Neutrophil (primary cell): ENCODE results near the gene RNLS.

Source experiments
- H3K27ac ChIP-seq: fragments of 200-600 bp; sonication (generic); 2 replicates; pipeline ENCODE4 v1.5.1; 2016; ENCODE audit warnings: mild to moderate bottlenecking, moderate library complexity
- H3K27me3 ChIP-seq: fragments of 200-600 bp; sonication (generic); 2 replicates; pipeline ENCODE4 v1.6.0; 2016; ENCODE audit warnings: mild to moderate bottlenecking
- H3K36me3 ChIP-seq: fragments of 200-600 bp; sonication (generic); 2 replicates; pipeline ENCODE4 v1.5.1; 2017
- H3K4me1 ChIP-seq, 2 experiments: fragments of 200-600 bp in 1 of 2; sonication (generic) in 1 of 2; 1 replicate in 1 of 2; 2 replicates in 1 of 2; pipeline versions ENCODE4 v1.5.1 to v1.6.1; 2013 to 2016; ENCODE audit warnings: low read depth in 1 of 2, low read length in 1 of 2, mild to moderate bottlenecking in 1 of 2, moderate library complexity in 1 of 2; ENCODE audit not compliant: control insufficient read depth in 1 of 2, insufficient read depth in 1 of 2
- H3K4me3 ChIP-seq, 2 experiments: fragments of 200-600 bp in 1 of 2; sonication (generic) in 1 of 2; 1 replicate in 1 of 2; 2 replicates in 1 of 2; pipeline ENCODE4 v1.5.1; 2013 to 2016; ENCODE audit warnings: low read depth in 1 of 2, low read length in 1 of 2, mild to moderate bottlenecking in 1 of 2, moderate library complexity in 1 of 2
- H3K9me3 ChIP-seq: fragments of 200-600 bp; sonication (generic); 2 replicates; pipeline ENCODE4 v1.5.1; 2016
- TF ChIP-seq, protein P1 (sequence below): fragments of 200-600 bp; sonication (generic); IDR thresholded peaks from 2 replicates; pipeline ENCODE4 v1.5.1; 2016; ENCODE audit warnings: antibody characterized with exemption

Gene RNLS

DNA sequence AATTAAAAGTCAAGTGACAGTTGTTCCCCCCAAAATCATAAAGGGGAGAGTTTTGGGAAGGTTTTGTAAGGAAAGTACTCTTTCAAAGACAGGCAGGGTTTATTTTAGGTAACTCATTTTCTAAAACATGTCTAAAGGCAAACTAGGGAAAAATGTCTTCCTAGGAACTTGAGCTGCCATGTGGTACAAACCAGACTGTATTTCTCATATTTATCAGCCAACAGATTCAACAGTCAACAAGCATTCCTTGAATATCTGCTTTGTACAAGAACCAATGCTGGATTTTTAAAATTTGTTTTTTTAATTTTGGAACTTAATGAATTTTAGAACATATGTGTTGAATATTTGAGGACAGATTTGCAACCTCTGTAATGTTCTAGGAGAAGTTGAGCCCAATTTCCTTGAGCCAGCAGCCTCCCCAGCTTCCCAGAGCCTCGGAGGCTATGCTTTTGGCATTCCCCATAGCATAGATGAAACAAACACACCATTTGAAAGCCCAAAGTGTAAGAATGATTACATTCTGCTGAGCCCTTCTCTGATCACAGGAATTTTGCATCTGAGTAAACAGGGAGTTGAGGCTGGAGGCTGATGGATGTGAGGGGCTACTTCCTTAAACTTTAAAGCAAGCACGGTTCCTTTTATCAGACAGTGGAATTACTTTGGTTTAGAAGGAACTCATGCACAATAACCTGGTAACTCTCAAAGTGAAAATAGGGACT lies 345.1 kb downstream of the RNLS start:
- H3K4me3 ChIP-seq: no peak overlapping the region
- H3K4me1 ChIP-seq: peaks cover 0 to 2% of the 10 kb centered on the region in 2 experiments
- no peaks in the 10 kb centered on the region for H3K9me3 ChIP-seq
- TF ChIP-seq, protein P1, sequence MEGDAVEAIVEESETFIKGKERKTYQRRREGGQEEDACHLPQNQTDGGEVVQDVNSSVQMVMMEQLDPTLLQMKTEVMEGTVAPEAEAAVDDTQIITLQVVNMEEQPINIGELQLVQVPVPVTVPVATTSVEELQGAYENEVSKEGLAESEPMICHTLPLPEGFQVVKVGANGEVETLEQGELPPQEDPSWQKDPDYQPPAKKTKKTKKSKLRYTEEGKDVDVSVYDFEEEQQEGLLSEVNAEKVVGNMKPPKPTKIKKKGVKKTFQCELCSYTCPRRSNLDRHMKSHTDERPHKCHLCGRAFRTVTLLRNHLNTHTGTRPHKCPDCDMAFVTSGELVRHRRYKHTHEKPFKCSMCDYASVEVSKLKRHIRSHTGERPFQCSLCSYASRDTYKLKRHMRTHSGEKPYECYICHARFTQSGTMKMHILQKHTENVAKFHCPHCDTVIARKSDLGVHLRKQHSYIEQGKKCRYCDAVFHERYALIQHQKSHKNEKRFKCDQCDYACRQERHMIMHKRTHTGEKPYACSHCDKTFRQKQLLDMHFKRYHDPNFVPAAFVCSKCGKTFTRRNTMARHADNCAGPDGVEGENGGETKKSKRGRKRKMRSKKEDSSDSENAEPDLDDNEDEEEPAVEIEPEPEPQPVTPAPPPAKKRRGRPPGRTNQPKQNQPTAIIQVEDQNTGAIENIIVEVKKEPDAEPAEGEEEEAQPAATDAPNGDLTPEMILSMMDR: no peak
- no peak overlapping the region for H3K27ac ChIP-seq
- H3K27me3 ChIP-seq: no peaks in the 10 kb centered on the region
- no peaks in the 10 kb centered on the region for H3K36me3 ChIP-seq

DNA sequence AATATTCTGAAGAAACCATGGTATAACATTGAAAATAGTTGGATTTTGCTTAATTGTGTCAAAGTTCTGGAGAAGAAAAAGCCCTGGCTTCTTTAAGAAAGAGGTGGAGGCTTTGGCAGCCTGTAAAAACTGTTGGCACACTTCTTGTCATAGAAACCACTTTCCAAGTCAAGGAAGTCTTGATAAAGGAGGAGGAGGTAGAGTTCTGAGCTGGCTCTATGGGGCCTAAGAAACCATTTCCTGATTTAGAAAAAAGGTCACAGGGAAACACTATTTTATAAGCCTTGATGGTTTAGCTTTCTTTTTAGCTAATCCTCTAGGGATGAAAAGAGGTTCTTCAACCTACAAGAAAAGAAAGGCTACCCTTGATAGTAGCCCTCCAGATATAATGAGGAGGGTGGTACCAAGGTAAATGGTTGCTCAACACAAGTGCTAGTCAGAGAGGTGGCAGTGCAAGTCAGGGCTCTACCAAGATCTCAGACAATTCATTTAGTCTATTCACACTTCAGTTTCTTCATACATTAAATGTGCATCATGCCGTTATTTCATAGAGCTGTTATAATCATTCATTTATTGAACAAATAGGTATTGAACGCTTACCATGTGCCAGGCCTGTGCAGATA lies 346.9 kb downstream of the RNLS start:
- H3K36me3 ChIP-seq: no peaks in the 10 kb centered on the region
- H3K9me3 ChIP-seq: no peaks in the 10 kb centered on the region
- peaks cover 0 to 8% of the 10 kb centered on the region in 2 experiments for H3K4me1 ChIP-seq
- H3K27me3 ChIP-seq: no peaks in the 10 kb centered on the region
- TF ChIP-seq, protein P1: no peak
- no peak overlapping the region for H3K27ac ChIP-seq
- H3K4me3 ChIP-seq: no peak overlapping the region

DNA sequence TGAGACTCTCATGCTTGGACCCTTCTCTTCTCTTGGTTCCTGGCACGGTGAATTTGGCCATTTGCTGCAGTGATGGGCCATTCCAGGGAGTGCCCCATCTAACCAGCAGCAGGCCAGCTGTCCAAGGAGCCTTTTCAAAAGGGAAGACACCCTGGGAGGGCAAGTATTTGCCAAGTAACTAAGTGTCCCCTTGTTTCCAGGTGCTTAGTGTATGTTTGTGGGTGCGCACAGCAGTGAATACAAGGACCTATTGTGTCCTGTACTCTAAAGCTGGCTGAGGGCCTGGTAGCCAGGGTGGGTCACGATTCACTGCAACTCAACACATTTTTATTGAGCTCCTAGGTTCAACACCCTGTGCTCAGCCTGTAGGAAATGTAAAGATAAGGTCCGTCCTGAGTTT lies 348.8 kb downstream of the RNLS start:
- Histone ChIP-seq H3K4me1 (peaks cover 0 to 8% of the 10 kb centered on the region in 2 experiments), H3K9me3 (no peaks in the 10 kb centered on the region), H3K27ac (no peak overlapping the region), H3K27me3 (no peaks in the 10 kb centered on the region), H3K4me3 (no peak overlapping the region), H3K36me3 (no peaks in the 10 kb centered on the region)
- TF ChIP-seq, protein P1: no peak

DNA sequence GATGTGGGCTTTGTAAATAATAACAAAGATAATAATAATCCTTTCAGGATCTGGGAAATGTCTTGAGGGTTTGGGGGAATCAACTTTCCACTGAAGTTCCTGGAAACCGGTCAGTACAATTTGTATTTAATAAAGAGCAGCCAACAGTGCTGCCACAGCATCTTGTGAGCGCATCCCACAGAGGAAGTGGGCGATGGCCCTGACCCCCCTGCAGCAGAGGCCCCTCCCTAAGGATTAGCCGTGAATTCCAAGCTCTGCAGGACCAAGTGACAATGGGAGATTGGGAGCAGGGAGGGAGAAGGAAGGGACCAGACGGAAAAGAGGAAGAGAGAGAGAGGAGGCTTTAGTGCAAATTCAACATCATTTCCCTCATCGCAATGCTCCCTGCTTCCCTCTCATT lies 349.2 kb downstream of the RNLS start:
- Histone ChIP-seq H3K4me1 (peaks cover 0 to 8% of the 10 kb centered on the region in 2 experiments), H3K9me3 (no peaks in the 10 kb centered on the region), H3K36me3 (no peaks in the 10 kb centered on the region), H3K4me3 (no peak overlapping the region), H3K27ac (no peak overlapping the region), H3K27me3 (no peaks in the 10 kb centered on the region)
- TF ChIP-seq, protein P1: no peak

DNA sequence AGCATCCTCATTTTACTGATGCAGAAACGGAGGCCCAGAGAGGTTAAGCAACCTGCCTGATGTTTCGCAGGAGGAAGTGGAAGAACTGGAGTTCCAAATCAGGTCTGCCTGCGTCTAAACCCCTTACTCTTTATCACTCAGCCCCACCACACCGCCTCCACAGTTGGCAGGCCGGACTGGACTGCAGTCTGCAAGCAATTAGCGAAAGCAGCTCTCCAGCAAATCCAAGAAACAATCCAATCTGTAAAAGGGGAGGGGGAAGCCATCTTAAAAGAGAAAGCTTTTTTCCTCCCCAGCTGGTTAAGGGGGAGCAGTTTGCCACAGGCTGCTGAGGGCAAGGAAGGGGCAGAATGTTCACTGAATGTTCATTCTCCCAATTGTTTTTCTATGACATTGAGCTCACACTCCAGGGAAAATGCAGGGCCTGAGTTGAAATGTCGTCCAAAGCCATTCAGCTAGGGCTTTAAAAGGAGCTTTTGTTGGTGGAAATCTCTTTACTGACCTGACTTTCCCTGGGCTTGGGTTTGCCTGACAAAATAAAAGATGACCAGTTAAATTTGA lies 350.1 kb downstream of the RNLS start:
- TF ChIP-seq, protein P1: no peak
- H3K9me3 ChIP-seq: no peaks in the 10 kb centered on the region
- no peak overlapping the region for H3K4me3 ChIP-seq
- H3K27me3 ChIP-seq: no peaks in the 10 kb centered on the region
- peak overlapping the region; percentile 40 for H3K27ac ChIP-seq
- H3K36me3 ChIP-seq: no peaks in the 10 kb centered on the region
- peaks cover 0 to 8% of the 10 kb centered on the region in 2 experiments for H3K4me1 ChIP-seq
